Endothelial cell of umbilical vein (primary cell): ENCODE results near the gene CAT.

ENCODE experiments used
- CTCF ChIP-seq, 2 donors: IDR thresholded peaks; 1 replicate in 1 of 2; 2 replicates in 1 of 2; pipeline ENCODE4 v1.5.1; 2011; ENCODE audit warnings: low read length in 2 of 2, mild to moderate bottlenecking in 2 of 2, moderate library complexity in 2 of 2, control low read depth in 1 of 2, inconsistent platforms in 1 of 2, low read depth in 1 of 2; ENCODE audit not compliant: insufficient read depth in 1 of 2; ENCODE audit errors: extremely low read depth in 1 of 2
- EZH2 ChIP-seq: IDR thresholded peaks from 2 replicates; pipeline ENCODE4 v1.6.1; 2012; ENCODE audit warnings: borderline replicate concordance, low read depth, mild to moderate bottlenecking, moderate library complexity, low read length, inconsistent platforms; ENCODE audit not compliant: severe bottlenecking
- JUN ChIP-seq: IDR thresholded peaks from 2 replicates; pipeline ENCODE4 v1.6.1; 2011; ENCODE audit warnings: borderline replicate concordance, low read depth; ENCODE audit not compliant: insufficient read length, insufficient read depth
- MAX ChIP-seq: IDR thresholded peaks from 2 replicates; pipeline ENCODE4 v1.6.1; 2011; ENCODE audit not compliant: insufficient read depth, insufficient read length
- POLR2A ChIP-seq: IDR thresholded peaks from 2 replicates; pipeline ENCODE4 v1.6.1; 2012; ENCODE audit warnings: low read depth, mild to moderate bottlenecking, control low read depth, low read length
- POLR2AphosphoS5 ChIP-seq: IDR thresholded peaks from 2 replicates; pipeline ENCODE4 v1.6.1; 2012; ENCODE audit warnings: low read depth, mild to moderate bottlenecking, control low read depth, low read length, moderate library complexity; ENCODE audit not compliant: insufficient read depth

GRCh38 chr11:34403431-34403830 is 35.3 kb upstream of the CAT start:
- TF ChIP-seq MAX (no peak), POLR2A (no peak), CTCF (IDR thresholded peaks at IDR 0.05; ENCODE audit: extremely low read depth in 1 of 2, insufficient read depth in 1 of 2, low read depth in 1 of 2, low read length in 2 of 2) (no peak), EZH2 (no peak), JUN (no peak), POLR2AphosphoS5 (no peak)
